HG02870 (cell line): ENCODE results near the gene KRT36.

Experiments used
- ATAC-seq: cut with Tn5 transposase; IDR thresholded peaks from one replicate; pipeline ENCODE4 v1.9.1; 2021; ENCODE audit warnings: mild to moderate bottlenecking, moderate library complexity; ENCODE audit not compliant: unreplicated experiment

The KRT36 gene

DNA sequence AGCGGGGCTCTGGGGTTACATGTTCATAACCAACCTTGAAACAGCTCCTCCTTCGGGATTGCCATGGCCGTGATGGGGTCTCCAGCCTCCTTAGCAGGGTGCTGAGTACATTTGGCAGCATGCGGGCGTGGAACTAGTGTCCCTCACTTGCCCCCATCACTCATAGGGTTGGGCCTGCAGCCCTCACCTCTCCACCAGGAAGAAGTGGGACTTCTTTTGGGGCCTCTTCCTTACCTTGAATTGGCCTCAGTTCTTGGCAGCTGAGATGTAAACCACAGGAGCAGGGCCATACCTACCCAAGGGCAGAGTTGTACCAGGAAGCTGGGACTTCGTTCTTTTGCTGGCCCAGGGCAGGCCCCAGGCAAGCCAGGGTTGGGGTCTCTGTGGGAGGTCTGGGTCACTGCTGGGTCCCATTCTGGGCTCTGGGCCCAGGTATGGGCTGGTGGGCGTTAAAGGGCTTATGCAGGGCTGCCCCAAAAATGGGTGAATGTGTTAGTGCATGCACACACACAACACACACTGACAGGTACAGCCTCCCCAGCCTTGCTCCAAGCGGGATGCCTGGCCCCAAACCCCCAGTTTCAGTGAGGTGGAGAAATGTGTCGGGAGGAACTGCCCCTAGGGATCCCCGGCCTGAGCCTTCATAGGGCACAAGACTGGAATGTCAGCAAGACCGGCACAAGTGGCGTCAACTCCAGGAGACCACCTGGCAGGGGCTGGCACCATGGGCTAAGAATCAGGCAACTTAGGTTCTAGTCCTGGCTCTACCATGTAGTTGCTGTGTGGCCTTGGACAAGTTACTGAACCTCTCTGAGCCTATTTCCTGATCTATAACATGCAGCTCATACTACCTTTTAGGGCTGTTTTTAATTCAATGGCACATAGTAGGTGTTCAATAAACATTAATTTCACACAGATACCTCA, 32.9 kb upstream of the KRT36 start:
- ATAC-seq = no peak

DNA sequence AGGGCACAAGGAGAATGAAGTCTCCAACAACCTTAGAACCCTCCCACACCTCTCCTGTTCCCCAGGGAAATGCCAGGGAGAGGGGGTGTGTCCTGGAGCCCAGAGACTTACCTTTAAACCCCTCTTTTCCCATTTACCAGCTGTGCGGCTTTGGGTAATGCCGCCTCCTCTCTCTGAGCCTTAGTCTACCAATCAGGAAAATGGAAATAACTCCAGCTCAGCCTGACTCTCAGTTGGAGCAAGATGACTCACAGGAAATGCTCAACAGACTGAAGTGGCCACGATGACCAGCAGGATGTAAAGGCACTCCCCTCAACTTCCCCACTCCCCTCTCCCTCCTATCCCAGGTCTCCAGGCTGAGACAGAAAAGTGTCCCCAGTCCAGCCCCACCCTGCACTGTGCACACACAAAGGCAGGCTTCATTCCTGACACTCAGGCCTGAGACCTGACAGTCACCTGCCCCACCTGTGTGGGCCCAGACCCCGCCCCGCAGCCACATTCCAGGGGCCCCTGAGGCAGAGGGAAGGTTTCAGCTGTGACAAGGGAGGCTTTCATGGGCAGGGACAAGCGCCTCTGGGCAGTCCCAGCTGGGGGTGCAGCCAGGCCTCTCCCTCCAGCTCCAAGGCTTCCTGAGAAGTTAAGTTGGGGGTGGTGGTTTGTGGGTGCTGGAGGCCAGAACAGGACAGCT, 32.0 kb upstream of the KRT36 start:
- no peak for ATAC-seq

DNA sequence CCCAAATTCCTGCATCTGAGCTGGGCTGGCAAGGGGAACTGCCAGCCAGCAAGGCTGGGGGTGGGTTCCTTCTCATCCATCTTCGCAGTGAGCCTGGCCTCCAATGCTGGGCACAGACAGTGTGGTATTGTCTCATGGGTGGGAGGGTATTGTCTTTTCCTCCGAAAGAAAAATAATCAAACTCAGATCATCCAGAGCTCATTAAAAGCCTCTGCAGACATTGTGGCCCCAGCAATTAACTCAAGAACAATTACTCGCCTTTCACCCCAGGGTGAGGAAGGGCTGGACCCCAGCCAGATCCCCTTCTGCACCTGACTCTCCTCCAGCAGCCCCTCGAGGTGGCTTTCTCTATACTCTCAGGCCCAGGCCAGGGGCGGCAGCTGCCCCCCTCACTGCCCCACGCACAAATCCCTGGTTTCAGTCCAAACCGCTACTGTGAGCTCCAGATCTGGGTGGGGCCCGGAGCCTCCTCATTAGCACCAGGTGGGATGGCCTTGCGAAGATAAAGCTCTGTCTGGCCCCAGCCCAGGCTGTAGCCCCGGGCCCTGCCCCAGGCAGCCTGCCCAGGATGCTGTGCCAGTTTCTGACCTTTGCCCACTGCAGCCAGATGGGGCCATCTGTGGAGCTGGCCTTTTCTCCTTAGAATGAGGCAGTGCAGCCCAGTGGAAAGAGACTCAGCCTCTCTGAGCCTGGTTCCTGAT, 31.3 kb upstream of the KRT36 start:
- no peak for ATAC-seq

DNA sequence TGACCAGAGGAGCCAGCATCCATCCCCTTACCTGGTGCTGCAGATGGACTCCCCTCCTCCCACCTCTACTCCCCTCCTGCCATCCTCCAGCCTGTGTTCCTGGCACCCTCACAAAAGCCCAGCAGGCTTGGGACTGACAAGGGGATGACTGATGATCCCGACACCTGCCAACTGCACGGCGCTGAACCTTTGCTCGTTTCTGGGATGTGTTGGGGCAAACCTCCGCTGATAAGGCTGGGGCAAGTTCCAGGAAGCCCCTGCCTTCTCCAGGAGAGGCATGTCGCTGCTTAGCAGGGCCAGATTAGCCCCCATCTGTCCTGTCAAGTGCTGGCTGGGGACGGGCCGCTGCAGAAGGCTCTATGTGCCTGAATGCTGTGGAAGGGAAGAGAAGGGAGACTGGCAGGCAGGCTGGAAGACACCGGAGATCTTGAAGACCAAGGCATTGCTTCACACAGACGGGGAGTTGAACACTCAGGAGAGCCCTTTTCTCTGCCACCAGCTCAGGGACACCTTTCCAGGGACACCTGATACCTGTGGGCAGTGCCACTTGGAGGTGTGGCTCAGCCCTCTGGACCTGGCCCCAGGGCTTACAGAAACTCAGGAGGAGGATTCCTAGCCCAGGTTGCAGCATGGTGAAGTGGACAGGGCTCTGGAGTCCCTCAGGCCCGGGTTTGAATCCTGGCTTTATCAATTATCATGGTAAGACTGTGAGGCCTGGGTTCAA, 30.0 kb upstream of the KRT36 start:
- ATAC-seq = no peak

DNA sequence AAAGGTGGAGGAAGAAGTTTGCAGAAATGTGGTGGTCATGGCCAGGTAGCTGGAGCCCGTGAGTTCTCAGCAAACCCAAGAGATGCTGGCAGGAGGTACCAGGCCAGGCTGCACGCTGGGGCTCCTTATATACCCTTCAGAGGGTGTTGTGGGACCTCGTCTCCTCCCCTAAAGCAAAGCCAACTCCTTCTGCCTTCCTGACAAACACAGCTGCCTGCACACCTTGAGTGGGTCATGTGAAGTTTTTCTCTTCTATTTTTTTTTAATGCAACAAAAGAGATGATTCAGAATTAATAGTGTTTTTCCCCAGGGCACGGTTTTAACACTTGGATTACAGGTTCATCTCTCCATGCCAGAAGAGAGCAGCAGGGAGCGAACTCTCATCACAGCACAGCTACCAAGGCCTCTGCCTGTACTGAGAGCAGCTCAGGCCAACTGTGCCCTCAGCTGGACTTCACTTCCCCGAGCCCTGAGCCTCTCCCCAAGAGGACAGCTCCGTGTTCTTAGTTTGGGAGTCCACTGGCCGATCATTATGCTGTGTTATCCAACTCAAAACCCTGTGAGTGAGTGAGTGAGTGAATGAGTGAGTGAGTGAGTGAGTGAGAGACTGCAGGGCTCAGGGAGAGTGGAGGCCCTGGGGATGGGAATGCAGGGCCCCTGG, 29.2 kb upstream of the KRT36 start, which contains the start of gene KRT15:
TSS of gene KRT15 (minus strand) at position 102 of the 661 bp plus-strand sequence. CDS start at position 39, 63 bp downstream.
- ATAC-seq = no peak

DNA sequence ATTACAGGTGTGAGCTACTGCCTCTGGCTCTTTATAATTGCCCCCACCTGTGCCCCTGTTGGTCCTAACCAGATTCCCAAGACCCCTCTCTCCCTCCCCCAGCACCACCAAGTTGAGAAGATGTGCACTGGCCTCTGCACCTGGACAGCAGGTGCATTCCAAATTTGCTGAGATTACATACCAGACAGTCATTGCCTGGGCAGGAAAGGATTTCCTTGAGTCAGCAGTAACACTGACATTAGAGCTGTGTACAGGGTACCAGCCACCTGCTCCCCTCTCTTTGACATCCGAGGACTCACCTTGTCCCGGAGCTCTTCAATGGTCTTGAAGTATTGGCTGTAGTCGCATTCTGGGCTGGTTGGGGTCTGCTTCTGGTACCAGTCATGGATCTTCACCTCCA, 28.3 kb upstream of the KRT36 start:
- no peak for ATAC-seq

DNA sequence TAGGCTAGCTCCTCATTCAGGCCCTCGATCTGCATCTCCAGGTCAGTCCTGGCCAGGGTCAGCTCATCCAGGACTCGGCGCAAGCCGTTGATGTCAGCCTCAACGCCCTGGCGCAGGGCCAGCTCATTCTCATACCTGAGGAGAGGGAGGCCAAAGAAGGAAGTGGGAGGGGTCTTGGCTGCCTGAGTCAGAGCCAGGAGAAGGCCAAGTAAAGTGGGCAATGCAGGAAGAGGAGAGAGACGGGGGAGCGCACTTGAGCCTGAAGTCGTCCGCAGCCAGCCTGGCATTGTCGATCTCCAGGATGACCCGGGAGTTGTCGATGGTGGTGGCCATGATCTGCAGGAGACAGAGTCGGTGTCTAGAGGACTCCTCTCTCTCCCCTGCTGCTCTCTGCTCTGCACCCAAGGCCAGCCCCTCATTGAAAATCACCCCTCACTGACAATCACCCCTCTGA, 27.1 kb upstream of the KRT36 start:
- no peak for ATAC-seq

DNA sequence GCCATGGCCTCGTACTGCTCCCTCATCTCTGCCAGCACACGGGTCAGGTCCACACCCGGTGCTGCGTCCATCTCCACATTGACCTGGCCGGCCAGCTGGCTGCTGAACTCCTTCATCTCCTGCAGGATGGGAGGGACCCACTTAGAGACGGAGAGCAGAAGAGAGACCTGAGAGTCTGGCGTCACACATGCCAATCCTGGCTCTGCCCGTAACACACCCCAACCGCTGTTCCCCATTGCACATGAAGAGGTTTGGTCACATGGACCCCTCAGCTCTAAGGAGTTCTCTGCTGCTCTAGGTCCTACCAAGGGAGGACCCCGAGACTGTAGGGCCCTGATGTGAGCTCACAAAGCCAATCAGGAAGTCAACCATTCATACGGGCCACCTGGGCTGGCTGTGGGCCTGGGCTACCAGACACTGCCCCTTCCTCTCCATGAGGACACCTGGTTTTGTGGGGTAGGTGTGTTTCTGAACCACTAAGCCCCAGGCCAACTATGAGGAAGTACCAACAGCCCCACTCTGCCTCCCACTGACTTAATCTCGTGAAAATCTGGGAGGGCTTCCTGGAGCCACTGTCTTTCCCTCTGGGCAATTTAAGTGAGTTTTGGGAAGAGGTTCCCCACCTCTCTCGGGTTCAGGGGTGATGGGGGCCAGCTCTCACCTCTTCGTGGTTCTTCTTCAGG, 26.6 kb upstream of the KRT36 start:
- no peak for ATAC-seq

DNA sequence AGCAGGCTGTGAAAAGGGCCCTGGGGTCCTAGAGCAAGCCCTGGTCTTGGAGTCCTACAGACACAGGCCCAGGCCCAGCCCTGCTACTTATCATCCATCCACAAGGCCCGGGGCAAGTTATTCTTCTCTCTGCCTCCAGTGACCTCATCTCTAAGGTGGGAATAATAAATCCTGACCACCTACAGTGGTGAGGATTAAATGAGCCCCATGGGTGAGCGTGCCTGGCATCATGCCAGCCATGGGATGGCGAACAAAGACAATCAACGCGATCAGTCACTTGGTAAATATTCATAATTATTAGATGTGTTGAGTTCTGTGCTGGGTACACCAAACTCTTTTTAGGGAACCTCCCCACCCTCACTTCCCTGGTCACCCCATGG, 23.4 kb upstream of the KRT36 start:
- ATAC-seq = no peak

DNA sequence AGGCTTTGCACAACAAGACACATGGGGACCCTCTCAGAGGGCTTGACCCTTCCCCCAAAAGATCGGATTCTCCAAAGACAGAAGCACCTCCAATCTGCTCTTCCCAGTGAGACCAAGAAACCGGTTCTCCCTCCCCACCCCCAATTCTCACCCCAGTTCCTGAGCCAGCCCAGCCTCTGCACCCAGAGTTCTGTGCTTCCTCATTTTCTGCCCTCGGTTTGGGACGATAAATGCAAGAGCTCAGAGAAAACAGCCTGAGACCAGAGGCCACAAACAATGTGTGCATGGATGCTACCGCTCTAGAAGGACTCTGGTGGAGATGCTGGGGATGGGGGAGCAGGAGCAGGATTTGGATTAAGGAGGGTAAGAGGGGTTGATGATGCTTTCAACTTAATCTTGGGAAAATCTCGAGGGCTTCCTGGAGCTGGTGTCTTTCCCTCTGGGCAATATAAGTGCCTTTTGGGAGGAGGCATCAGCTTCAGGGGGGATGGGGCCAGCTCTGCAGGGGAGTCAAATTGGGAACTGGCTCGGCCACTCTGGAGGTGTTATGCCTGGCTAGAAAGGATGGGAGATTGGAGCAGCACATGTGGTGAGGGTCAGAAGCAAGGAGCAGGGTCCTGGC, 22.9 kb upstream of the KRT36 start:
- ATAC-seq = no peak

DNA sequence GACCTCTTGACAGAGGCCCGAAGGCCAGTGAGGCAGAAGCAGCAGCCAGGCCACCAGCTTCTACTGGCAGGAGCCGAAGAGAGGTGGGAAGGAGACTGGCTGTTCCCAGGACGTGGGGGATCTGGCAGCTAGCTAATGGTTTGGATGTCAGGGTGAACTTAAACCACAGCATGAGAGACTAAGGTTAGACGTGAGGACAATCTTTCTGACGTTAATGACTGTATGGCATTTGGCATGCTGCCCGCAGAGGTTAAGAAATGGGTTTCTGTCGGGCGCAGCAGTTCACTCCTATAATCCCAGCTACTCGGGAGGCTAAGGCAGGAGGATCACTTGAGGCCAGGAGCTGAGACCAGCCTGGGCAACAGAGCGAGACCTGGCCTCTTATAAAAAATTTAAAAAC, 22.0 kb upstream of the KRT36 start:
- ATAC-seq = no peak

DNA sequence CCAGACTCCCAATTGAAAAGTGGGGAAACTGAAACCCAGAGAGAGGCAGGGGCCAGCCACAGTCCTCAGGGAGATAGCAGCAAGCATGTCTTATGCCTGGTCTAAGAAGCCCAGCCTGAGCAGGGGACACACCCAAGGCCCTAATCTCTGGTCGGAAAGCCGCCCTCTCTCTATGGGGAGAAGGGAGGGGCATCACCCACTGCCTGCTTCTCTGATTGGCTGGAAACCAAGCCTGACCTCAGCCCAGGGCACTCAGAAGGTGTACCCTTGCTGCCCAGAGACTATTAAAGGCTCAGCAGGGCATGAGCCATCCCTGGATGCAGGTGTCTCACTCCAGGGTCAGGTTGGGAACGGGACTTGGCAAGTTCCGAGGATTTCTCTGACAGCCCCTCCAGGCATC, 21.4 kb upstream of the KRT36 start:
- ATAC-seq = no peak

DNA sequence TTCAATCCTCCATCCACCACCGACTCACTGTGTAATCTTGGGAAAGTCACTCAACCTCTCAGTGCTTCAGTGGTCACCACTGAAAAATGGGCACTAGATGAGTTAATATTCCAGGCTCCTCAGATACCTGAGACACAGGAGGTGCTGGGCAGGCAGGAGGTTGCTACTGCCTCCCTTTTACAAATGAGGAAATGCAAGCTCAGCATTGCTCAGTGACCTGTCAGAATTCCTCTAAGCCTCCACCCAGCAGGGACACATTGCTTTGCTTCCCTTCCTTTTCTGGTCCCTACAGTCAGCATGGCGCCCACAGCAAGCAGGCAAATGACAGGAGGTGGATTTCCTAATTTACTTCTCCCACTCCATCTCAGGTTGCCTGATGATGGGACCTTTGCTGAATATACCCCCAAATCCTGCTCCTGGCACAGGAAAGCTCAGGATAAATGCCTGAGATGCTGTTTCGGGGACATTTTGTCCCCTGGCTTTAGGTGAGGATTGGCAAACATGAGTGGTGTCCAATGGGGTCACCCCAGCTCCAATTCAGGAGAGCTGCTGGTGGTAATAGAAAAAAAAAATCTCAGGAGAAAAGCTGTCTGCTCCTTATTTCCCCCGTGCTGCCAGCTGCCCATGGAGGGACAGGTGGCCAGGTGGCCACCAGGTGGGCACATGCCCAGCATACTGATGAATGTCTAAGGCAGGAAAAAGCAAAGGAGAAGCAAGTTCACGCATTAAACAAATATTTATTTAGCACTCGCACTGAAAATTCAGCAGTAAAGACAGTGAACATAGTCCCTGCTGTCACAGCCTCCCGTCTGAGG, 20.7 kb upstream of the KRT36 start:
- ATAC-seq = no peak

DNA sequence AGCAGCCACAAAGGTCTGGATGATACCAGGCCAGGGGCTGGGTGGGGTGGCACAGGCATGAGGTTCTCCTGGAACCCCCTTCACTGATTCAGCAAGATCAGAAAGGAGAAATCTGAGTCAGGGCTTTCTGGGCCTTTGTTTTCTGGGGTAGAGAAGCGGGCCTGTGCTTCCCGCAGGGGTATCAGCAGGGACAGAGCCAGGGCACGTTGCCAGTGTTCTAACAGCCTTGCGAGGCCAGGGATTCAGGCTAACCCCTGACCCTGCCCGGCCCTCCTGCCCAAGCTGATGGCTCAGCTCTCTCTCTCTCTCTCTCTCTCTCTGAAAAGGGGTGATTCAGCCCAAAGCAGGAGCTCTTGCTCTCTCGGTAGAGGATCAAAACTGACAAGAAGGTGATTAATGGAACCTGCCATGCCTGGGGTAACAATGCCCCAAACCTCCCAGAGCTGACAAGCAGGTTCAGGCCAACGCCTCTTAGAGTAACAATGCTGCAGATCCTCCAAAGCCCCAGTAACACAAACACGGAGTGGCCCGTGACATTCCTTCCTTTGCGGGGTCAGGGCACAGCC, 17.7 kb upstream of the KRT36 start:
- no peak for ATAC-seq

DNA sequence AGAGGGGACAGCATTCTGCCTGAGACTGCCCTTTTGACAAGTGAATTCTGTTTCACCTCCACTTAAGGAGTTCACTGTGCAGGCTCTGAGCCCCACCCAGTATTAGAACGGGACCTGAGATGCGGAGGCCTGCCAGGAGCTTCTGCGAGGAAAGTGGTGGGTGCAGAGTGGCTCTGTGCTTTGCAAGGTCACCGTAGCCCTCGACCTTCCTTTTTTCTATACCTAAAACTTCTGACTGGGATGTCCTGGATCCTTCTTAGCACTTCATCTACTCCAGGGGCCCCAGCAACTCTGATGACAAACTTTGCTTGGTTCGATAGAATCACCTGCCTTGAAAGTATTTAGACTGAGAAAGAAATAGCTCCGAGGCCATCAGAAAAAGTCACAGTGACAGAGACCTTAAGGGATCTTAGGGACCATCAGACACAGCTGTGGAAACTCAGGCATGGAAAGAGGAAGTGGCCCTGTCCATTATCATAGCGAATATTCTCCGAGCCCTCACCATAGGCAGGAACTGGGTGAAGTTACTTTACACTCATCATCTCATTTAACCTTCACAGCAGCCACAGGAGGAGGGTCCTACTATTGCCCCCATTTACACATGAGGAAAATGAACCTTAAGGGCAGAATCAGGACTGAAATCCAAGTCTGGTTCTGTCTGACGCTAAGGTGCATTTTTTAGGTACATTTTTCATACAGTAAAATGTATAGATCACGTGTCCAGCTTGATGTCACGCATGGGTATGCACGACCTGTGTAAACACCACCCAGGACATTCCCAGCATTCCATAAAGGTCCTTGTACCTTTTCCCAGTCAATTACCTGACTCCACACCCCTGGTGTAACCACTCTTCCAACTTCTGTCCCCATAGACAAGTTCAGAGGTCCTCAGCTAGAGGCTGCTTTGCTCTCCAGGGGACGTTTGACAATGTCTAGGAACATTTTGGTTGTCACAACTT, 16.4 kb upstream of the KRT36 start:
- ATAC-seq = no peak

DNA sequence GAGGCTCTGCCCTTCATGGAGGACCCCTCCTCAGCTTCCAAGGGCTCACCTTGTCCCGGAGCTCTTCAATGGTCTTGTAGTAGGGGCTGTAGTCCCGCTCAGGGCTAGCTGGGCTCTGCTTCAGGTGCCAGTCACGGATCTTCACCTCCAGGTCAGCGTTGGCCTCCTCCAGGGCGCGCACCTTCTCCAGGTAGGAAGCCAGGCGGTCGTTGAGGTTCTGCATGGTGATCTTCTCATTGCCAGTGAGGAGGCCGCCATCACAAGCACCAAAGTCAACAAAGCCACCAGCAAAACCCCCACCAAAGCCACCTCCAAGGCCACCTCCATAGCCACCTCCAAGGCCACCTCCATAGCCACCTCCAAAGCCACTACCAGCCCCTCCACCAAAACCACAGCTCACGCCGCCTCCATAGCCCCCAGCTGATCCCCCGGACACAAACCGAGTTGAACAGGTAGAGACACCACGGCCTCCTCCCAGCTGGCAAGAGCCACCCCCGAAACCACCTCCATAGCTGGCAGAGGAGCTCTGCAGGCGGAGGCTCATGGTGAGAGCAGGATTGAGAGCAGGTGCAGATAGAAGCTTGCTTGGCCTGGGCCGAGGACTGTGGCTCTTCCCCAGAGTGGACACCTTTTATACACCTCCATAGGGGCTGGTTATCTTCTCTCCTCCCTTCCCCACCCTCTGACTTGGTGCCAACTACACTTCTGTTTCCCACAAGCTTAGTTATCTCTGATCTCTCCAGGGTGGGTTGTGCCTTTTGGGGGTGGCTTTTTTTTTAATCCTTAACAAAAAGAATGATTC, 15.5 kb upstream of the KRT36 start, which contains the start of gene KRT13:
TSS of gene KRT13 (minus strand) at position 606 of the 802 bp plus-strand sequence. CDS start at position 544, 62 bp downstream.
- ATAC-seq = no peak
